Transverse colon (tissue), 4 donors: ENCODE results near the gene TMEM108.

ENCODE experiments used
- EP300 ChIP-seq: sonication (generic); formaldehyde crosslinking; IDR thresholded peaks from one replicate; pipeline ENCODE4 v1.6.1; 2017; ENCODE audit warnings: antibody characterized with exemption, low read depth
- POLR2A ChIP-seq: fragments of 450-650 bp; IDR thresholded peaks from one replicate; pipeline ENCODE4 v1.6.1; 2016; ENCODE audit warnings: antibody characterized with exemption, mild to moderate bottlenecking, moderate library complexity
- POLR2AphosphoS5 ChIP-seq, 3 donors: sonication (generic); formaldehyde crosslinking; IDR thresholded peaks; one replicate each; pipeline ENCODE4 v1.6.1; 2016; ENCODE audit warnings: antibody characterized with exemption in 3 of 3
- TF ChIP-seq, protein P1 (sequence below), 5 experiments: fragments of 200-600 bp in 3 of 5; fragments of 450-650 bp in 2 of 5; sonication (generic) in 3 of 5; IDR thresholded peaks; 1 replicate in 2 of 5; 2 replicates in 3 of 5; pipeline ENCODE4 v1.5.1; 2016 to 2017; ENCODE audit warnings: antibody characterized with exemption in 5 of 5, inconsistent platforms in 3 of 5, mild to moderate bottlenecking in 2 of 5, moderate library complexity in 1 of 5

DNA sequence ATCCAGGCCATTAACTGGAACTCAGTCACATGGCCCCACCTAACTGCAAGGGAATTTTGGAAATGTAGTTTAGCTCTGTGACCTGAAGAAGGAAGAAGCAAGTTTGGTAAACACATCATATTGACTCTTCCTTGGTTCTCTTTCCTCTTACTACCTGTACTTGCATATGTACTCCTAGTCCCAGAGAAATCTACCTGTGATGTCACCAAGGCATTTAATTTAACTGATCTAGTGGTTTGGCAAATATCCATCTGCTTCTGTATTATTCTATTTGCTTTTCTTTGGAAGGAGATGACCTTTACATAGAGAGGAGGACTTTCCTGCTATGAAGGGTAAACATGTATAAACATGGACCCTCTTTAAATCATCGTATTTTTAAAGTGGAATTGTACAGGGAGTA is 150.8 kb downstream of the TMEM108 start:
- TF ChIP-seq POLR2AphosphoS5 (IDR thresholded peaks at IDR 0.05): no peak
- TF ChIP-seq, protein P1, sequence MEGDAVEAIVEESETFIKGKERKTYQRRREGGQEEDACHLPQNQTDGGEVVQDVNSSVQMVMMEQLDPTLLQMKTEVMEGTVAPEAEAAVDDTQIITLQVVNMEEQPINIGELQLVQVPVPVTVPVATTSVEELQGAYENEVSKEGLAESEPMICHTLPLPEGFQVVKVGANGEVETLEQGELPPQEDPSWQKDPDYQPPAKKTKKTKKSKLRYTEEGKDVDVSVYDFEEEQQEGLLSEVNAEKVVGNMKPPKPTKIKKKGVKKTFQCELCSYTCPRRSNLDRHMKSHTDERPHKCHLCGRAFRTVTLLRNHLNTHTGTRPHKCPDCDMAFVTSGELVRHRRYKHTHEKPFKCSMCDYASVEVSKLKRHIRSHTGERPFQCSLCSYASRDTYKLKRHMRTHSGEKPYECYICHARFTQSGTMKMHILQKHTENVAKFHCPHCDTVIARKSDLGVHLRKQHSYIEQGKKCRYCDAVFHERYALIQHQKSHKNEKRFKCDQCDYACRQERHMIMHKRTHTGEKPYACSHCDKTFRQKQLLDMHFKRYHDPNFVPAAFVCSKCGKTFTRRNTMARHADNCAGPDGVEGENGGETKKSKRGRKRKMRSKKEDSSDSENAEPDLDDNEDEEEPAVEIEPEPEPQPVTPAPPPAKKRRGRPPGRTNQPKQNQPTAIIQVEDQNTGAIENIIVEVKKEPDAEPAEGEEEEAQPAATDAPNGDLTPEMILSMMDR (IDR thresholded peaks at IDR 0.05): no peak
- no peak for TF ChIP-seq POLR2A
- TF ChIP-seq EP300: no peak
